Suppressor macrophage treated with lipopolysaccharide for 4 hours (primary cell): ENCODE results near the gene FOXP1.

ENCODE experiments used
- DNase-seq: peaks from one replicate; pipeline ENCODE4 v3.0.0-alpha.2; 2020

Gene FOXP1

GRCh38 chr3:71322154-71322553, 261.4 kb downstream of the FOXP1 start:
- no peak for DNase-seq

GRCh38 chr3:71319771-71320170, 263.8 kb downstream of the FOXP1 start:
- no peak for DNase-seq

- DNase-seq: no peak
Observed at GRCh38 chr3:71318458-71318827, 265.1 kb downstream of the FOXP1 start.

GRCh38 chr3:71317749-71318457, 265.6 kb downstream of the FOXP1 start:
- no peak for DNase-seq

- no peak for DNase-seq
Observed at GRCh38 chr3:71317140-71317539, 266.4 kb downstream of the FOXP1 start.

GRCh38 chr3:71316066-71316777, 267.3 kb downstream of the FOXP1 start:
- no peak for DNase-seq

GRCh38 chr3:71315431-71315830, 268.1 kb downstream of the FOXP1 start:
- DNase-seq: no peak

- no peak for DNase-seq
Observed at GRCh38 chr3:71313844-71314243, 269.7 kb downstream of the FOXP1 start.

GRCh38 chr3:71312461-71312860, 271.1 kb downstream of the FOXP1 start:
- no peak for DNase-seq

- DNase-seq: no peak
Observed at GRCh38 chr3:71311661-71312046, 271.9 kb downstream of the FOXP1 start.

- DNase-seq: no peak
Observed at GRCh38 chr3:71310980-71311660, 272.4 kb downstream of the FOXP1 start.

GRCh38 chr3:71310359-71310979, 273.1 kb downstream of the FOXP1 start:
- peak; percentile 20 for DNase-seq

- DNase-seq: no peak
Observed at GRCh38 chr3:71309886-71310285, 273.6 kb downstream of the FOXP1 start.

GRCh38 chr3:71309342-71309741, 274.2 kb downstream of the FOXP1 start:
- DNase-seq: no peak

- no peak for DNase-seq
Observed at GRCh38 chr3:71308836-71309235, 274.7 kb downstream of the FOXP1 start.

GRCh38 chr3:71307991-71308697, 275.4 kb downstream of the FOXP1 start:
- no peak for DNase-seq

- no peak for DNase-seq
Observed at GRCh38 chr3:71305231-71306206, 278.0 kb downstream of the FOXP1 start.

GRCh38 chr3:71304684-71305083, 278.8 kb downstream of the FOXP1 start:
- no peak for DNase-seq

GRCh38 chr3:71304247-71304646, 279.3 kb downstream of the FOXP1 start:
- DNase-seq: no peak

GRCh38 chr3:71303627-71304200, 279.8 kb downstream of the FOXP1 start:
- no peak for DNase-seq

- DNase-seq: no peak
Observed at GRCh38 chr3:71302604-71303003, 280.9 kb downstream of the FOXP1 start.
